ENCODE measurements around the gene SLC2A13.

GRCh38 chr12:40058721-40059190 lies 47.1 kb downstream of the SLC2A13 start:
- TF ChIP-seq EZH2 (IDR thresholded peaks at IDR 0.05; ENCODE audit: borderline replicate concordance, low read length) (no peak), CTCF (conservative IDR thresholded peaks at IDR 0.05 in 1 of 2, IDR thresholded peaks at IDR 0.05 in 1 of 2; ENCODE audit: extremely low read depth in 1 of 2, insufficient read depth in 1 of 2, low read depth in 1 of 2, low read length in 2 of 2) (no peak)

Data from mammary epithelial cell (primary cell).